GOT3 (cell line): ENCODE data around the gene SLC25A25.

Experiments
- DNase-seq: peaks from one replicate; lab custom pipeline; 2025; ENCODE audit warnings: mixed read lengths; lab: John Stamatoyannopoulos, UW

Gene SLC25A25

DNA sequence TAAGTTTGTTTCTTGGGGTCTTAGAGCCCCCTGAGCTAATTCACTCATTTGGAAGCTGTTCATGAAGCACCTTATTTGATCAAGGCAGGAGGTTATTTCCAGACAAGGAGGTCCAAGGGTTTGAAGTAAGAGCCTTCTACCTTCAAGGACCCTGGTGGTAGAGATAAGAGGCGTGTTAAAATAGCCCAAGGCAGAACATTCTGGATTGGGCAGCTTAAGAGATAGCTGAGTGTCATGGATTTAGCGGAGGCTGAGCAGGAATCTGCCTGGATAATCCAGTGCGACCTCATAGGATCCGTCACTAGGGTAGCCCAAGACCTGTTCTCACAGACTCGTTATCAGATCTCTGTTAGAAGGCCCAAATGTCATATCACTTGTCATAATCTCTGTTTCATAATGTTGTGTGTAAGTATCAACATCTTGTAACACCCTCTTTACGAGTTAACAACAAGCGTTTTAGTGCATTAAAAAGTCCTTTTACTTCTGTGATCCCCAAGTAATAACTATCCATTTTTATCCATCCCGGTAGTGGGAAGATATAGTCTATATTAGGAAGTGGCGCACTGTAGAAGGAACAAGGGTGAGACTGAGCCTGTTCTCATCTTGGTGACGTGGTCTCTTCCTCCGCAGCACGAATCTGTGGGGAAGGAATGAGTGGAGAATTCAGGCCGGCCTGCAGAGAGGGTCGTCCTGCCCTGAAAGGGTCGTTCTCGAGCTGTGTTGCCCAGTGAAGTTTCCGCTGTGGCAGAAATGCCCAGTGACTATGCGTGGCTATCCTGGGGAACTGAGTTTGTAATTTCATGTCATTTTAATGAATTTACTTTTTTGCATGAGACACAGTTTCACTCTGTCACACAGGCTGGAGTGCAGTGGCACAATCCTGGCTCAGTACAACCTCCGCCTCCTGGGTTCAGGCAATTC is 28.8 kb downstream of the SLC25A25 start:
- DNase-seq, result no peak

DNA sequence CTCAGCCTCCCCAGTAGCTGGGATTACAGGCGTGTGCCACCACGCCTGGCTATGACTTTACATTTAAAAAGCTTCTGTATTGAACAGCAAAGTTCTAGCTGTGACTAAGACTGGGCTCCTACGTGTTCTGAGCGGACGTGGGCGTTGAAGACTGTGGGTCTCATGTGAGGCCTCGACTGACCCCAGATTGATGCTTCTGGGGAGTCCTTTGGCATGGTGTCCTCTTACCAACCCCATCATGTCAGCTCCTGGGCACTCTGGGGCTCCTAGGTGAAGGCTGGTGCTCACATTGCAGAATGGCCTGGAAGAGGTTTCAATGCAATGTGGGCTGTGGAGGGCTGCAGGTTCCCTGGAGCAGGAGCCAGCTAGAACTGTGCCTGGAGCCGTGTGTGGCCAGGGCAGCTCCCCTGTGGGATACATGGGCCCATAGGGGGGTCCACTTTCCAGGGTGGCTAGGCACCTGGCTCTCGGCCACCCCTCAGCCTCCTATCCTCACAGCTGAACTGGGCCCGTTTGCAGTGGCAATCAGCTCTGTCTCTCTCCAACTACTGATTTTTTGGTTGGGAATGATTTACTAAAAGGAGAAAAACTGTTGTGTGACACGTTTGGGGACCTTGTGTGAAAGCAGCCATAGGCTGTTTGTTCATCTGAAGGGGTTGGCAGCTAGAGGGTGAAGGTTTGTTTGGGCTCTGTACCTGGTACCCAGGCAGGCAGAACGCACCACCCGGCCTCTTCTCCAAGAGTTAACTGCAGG is 29.7 kb downstream of the SLC25A25 start:
- no peak for DNase-seq

DNA sequence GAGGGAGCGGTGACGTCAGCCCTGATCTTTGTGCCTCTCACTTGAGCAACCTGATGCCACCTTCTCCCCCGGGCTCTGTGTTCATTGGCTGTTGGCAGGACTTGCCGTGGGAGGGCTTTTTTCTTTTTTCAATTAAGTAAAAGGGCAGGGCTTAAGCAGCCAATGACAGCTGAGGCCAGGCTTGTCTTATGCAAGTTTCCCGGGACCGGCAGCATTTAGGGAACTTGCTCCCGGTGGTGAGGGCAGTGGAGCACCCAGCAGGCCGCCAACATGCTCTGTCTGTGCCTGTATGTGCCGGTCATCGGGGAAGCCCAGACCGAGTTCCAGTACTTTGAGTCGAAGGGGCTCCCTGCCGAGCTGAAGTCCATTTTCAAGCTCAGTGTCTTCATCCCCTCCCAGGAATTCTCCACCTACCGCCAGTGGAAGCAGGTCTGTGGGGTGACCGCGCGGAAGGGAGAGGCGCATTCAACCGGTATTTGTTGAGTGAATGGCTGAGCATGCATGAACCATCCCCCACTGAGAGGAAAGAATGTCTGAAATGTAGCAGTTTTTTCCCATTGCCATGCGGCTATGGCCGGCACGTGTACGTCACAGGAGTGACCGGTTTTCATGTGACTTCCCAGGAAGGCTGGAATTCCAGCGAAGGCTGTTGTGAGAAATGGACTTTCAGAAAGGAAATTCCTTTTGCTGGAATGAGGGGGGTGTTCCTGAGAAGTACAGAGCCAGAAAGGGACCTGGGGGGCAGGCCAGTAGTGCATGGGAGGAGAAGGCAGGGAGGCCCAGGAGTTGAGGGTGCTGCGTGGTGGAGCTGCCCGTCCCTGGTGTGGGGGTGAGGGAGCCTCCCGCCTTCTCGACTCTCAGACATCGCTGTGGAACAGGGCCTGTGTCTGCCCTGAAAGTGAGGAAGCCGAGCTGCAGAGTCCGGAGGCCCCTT is 30.5 kb downstream of the SLC25A25 start:
- no peak for DNase-seq

DNA sequence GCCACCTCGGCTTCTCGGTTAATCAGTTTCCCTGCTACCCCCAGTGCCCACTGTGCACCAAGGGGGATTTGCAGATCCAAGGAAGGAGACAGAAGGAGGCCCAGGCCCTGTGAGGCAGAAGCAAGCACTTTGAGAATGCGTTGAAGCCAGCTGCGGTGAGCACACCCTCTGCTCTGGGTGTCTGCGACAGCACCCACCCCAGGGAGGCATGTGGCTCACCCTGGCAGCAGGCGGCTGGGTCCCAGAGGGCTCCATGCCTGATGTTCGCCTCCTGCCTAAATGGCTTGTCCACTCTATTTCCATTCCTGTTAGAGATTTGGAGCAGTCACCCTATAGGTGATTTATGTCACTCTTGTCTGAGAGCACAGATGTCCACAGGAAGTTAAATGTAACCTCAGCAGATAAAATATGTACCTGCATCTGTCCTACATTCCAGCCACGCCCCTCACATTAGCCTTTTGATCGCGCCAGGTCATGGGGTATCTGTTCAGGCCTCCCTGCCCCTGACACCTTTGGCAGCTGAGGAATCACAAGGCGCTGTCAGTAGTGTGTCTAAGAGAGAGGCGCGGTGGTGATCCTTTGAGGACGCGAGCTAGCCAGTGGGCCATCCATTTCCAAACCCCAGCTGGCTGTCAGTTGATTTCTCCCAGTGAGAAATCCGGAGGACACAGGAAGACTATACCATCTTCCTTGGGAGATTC is 31.3 kb downstream of the SLC25A25 start:
- DNase-seq, result no peak

DNA sequence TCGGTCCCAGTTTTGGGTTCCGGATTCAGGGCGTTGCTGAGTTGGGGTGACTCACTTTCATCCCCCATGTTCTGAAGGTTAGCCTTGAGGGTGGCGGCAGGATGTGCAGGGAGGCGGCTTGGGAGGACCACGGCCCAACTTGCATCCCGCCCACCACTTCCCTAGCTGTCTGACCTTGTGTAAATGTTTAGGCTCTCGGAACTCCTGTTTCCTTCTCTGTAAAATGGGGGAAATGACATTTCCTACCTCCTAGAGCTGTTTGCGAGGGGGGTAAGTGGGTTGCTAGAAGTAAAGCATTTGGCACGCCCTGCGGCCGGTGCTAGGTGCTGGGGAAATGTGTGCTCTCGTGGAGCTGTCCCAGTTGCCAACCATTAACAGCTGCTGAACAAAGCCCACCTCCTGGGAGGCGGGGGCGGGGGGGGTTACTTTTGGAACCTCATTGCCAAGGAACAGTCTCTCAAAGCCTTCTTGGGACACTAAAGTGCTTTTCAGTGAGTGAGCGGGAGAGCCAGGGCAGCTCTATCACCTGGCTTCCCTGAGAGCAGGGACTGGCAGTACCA is 32.0 kb downstream of the SLC25A25 start:
- DNase-seq, result no peak

DNA sequence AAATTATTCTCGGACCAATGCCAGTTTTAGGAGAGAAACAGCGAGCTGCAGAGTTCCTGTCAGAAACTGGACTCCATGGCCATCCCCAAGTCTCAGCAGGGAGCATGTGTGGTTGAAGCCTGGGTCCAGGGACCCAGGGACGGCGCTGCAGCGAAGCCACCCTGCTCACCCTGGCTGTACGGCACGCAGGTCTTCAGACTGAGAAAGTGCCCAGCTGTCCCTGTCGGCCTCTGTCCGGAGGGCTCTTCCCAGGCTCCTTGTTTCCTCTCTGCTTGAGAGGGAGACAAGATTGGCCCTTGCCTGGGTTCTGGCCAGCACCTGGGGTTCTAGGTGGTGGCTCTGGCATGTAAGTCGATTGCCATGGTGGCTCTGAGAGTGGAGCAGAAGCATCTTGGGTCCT is 32.5 kb downstream of the SLC25A25 start:
- no peak for DNase-seq

DNA sequence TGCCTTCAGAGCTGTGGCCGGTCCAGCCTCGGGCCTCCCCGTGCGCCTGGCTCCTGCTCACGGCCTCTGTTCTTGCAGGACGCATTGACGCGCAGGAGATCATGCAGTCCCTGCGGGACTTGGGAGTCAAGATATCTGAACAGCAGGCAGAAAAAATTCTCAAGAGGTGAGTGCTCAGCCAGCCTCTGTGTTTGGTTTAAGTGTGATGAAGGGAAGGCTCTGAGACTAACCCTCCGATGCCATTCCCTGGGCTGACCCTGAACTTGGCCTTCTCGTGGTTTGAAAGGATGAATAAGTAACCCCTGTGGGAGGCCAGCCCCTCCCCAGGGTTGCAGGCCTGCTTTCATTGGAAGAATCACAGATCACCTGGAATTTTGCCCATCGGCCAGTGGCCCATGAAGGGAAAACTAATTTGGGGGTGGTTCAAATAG is 33.2 kb downstream of the SLC25A25 start:
- DNase-seq, result no peak

DNA sequence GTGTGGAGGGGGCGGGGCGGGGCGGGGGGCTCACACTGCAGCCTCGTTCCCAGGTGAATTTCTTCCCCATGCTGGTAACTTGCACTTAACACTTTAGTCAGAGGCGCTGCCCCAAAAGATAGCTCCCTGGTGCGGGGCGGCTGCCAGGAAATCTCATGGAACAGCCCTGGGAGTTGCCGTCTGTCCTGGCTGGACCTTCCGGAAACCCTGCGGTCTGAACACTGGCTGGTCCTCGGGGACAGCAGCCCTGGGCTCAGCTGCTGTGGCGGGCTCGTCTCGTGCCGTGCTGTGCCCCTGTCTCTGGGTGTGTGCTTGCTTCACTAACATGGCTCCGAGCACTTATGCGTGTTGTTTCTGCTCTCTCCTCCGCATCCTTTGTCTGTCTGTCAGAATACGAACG is 33.7 kb downstream of the SLC25A25 start:
- DNase-seq, result no peak

DNA sequence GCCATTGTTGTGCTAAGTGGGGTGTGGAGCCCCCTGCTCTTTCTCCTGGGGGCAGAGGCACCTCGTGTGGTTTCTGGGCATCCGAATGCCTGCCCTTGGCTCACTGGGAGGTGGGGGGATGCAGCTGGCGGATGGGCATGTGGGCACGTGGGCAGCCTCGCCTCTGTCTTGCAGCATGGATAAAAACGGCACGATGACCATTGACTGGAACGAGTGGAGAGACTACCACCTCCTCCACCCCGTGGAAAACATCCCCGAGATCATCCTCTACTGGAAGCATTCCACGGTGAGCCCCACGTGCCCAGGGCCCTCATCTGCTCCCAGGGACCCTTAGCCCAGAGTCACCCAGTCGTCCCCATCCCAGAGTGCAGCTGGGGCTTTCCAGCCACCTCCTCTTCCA is 34.2 kb downstream of the SLC25A25 start:
- DNase-seq, result no peak

DNA sequence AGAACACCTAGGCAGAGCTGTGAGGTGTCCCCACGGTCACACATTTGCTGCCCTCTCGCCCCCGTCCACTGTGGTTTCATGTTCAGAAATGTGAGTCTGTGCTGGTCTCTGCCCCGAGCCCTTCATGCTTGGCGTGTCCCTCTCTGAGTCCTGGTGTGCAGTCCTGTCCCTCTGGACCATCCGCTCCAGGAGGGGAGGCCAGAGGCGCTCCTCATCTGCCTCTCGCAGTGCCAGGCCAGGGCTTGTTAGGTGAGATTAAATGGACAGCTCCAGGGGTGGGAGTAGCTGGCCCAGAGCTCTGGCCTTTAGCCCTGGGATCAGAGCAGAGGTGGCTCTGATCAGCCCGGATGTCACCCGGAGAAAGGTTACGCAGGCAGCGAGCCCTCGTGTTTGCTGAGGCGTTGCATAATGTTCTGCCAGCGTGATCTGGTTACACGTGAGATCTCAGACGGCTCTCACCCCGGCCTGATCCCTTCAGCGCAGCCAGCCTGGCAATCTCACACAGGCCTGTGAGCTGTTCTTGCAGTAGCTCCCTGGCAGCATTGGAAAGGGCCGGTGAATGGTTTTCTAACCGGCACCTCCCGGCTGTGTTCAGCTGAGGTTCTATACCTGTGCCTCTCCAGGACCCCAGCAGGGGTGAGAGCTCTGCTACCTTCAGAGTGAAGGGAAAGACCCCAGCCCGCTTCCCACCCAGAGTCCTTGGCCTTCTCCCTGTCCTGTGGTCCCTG is 35.0 kb downstream of the SLC25A25 start:
- DNase-seq, result no peak

DNA sequence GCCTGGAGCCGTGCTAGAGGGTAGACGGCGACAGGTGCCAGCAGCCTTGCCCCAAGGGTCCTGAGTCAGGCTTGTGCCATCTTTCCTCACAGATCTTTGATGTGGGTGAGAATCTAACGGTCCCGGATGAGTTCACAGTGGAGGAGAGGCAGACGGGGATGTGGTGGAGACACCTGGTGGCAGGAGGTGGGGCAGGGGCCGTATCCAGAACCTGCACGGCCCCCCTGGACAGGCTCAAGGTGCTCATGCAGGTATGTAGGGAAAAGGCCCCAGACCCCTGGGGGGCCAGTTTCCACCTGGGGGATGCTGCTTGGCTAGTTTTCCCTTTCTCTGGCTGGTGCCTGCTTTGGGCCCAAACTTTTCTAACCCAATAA is 35.5 kb downstream of the SLC25A25 start:
- DNase-seq, result no peak

DNA sequence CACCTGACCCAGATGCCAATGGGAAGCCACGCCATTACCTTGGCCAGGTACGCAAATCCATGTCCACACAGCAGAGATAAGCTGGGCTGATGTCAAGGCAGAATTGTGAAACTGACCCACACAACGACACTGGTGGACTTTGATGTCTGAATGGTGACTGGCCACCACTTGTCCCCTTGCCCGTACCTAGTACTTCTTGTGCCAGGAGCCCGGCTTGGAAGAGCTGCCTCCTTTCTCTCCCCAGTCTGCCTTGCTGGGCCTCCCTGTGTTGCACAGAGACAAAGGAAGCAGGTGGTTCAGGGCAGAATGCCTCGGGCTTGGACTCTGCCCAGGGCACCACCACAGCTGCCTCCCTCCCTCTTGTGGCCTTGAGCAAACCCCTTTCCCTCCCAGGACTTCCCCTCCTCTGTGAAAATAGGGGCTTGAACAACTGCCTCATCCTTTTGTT is 36.2 kb downstream of the SLC25A25 start:
- no peak for DNase-seq

DNA sequence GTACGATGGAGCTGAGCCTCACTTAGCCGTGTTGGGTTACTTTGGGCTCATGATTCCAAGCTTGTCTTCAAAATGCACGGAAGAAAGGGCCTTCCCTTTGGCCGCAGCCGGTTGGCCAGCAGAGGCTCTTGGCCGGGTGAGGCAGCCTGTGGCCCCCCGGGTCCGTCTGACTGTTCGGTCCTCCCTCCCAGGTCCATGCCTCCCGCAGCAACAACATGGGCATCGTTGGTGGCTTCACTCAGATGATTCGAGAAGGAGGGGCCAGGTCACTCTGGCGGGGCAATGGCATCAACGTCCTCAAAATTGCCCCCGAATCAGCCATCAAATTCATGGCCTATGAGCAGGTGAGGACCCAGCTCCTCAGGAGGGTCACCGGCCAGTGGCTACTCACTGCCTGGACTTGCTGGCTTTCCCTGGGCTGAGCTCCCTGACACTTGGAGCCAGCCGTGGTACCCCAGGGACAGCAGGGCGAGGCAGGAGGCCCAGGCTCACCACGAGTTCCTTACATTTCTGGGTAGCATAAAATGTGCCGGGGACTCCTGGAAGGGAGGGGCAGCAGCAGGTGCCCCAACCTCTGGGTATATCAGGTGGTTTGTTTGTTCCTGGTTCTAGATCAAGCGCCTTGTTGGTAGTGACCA is 37.6 kb downstream of the SLC25A25 start:
- no peak for DNase-seq

DNA sequence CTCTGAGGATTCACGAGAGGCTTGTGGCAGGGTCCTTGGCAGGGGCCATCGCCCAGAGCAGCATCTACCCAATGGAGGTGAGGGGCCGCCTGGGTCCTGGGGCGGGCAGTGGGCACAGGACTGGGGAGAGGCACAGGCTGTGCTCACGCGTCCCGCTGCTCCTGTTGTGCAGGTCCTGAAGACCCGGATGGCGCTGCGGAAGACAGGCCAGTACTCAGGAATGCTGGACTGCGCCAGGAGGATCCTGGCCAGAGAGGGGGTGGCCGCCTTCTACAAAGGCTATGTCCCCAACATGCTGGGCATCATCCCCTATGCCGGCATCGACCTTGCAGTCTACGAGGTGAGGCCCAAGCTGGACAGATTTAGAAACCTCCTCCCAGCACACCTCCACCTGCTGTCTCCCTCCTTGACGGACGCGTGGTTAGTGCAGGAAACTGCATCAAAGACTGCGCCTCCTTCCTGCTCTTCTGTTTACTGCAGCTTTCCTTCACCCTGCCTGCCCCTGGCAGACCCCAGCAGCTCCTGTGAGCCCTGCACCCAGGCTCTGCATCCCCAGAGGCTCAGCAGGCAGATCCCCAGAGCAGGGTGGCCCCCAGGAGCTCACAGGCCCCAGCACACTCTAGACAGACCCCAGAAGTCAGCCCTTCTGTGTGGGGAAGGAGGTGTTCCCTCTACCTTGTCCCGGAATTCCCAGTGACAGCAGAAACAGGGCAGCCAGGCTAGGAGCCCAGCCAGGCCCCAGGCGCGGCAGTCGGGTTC is 38.3 kb downstream of the SLC25A25 start:
- no peak for DNase-seq

DNA sequence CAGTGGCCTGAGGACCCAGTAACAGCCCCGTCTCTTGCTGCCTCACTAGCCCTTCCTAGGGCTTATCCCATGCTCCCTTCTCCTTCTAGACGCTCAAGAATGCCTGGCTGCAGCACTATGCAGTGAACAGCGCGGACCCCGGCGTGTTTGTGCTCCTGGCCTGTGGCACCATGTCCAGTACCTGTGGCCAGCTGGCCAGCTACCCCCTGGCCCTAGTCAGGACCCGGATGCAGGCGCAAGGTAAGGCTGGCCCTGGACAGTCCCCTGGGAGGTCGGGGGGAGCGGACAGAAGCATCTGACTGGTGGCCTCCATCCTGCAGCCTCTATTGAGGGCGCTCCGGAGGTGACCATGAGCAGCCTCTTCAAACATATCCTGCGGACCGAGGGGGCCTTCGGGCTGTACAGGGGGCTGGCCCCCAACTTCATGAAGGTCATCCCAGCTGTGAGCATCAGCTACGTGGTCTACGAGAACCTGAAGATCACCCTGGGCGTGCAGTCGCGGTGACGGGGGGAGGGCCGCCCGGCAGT is 39.0 kb downstream of the SLC25A25 start:
- no peak for DNase-seq

DNA sequence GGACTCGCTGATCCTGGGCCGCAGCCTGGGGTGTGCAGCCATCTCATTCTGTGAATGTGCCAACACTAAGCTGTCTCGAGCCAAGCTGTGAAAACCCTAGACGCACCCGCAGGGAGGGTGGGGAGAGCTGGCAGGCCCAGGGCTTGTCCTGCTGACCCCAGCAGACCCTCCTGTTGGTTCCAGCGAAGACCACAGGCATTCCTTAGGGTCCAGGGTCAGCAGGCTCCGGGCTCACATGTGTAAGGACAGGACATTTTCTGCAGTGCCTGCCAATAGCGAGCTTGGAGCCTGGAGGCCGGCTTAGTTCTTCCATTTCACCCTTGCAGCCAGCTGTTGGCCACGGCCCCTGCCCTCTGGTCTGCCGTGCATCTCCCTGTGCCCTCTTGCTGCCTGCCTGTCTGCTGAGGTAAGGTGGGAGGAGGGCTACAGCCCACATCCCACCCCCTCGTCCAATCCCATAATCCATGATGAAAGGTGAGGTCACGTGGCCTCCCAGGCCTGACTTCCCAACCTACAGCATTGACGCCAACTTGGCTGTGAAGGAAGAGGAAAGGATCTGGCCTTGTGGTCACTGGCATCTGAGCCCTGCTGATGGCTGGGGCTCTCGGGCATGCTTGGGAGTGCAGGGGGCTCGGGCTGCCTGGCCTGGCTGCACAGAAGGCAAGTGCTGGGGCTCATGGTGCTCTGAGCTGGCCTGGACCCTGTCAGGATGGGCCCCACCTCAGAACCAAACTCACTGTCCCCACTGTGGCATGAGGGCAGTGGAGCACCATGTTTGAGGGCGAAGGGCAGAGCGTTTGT is 39.6 kb downstream of the SLC25A25 start:
- no peak for DNase-seq

DNA sequence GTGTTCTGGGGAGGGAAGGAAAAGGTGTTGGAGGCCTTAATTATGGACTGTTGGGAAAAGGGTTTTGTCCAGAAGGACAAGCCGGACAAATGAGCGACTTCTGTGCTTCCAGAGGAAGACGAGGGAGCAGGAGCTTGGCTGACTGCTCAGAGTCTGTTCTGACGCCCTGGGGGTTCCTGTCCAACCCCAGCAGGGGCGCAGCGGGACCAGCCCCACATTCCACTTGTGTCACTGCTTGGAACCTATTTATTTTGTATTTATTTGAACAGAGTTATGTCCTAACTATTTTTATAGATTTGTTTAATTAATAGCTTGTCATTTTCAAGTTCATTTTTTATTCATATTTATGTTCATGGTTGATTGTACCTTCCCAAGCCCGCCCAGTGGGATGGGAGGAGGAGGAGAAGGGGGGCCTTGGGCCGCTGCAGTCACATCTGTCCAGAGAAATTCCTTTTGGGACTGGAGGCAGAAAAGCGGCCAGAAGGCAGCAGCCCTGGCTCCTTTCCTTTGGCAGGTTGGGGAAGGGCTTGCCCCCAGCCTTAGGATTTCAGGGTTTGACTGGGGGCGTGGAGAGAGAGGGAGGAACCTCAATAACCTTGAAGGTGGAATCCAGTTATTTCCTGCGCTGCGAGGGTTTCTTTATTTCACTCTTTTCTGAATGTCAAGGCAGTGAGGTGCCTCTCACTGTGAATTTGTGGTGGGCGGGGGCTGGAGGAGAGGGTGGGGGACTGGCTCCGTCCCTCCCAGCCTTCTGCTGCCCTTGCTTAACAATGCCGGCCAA is 40.4 kb downstream of the SLC25A25 start:
- no peak for DNase-seq
